Natural killer cell (primary cell): ENCODE data around the gene NID1. TPM values are rescaled to one million over a fixed set of nuclear protein-coding genes. Genes with fewer than 3 reads are reported as not detected.
"Not testable (repeated sequence)": the region's sequence is repeated elsewhere in the genome, so short reads cannot be mapped to it uniquely, and the experiment has no call there.

ENCODE experiments used
- ATAC-seq, 3 donors: fragments of 150-1000 bp in 2 of 3; fragments of 200-7000 bp in 1 of 3; cut with Tn5 transposase; 1 replicate in 1 of 3; 2 replicates in 2 of 3; pipeline ENCODE4 v1.10.0; 2021; ENCODE audit warnings: mild to moderate bottlenecking in 2 of 3, moderate library complexity in 2 of 3
- DNase-seq, 2 donors: peaks; one replicate each; pipeline versions ENCODE4 v3.0.0 to v3.0.0-alpha.2; 2013 to 2021; ENCODE audit warnings: mixed read lengths in 1 of 2
- H3K27ac ChIP-seq: one replicate; pipeline ENCODE4 v1.5.1; 2013; ENCODE audit warnings: mild to moderate bottlenecking, low read length
- H3K27me3 ChIP-seq: one replicate; pipeline ENCODE4 v1.6.1; 2013; ENCODE audit warnings: low read length; ENCODE audit not compliant: control insufficient read depth, insufficient read depth
- H3K36me3 ChIP-seq: one replicate; pipeline ENCODE4 v1.6.1; 2013; ENCODE audit warnings: low read length; ENCODE audit not compliant: control insufficient read depth, insufficient read depth
- H3K4me1 ChIP-seq: one replicate; pipeline ENCODE4 v1.6.1; 2013; ENCODE audit warnings: low read length; ENCODE audit not compliant: control insufficient read depth, insufficient read depth
- H3K4me3 ChIP-seq: one replicate; pipeline ENCODE4 v1.5.1; 2013; ENCODE audit warnings: low read length
- H3K9me3 ChIP-seq: one replicate; pipeline ENCODE4 v1.6.1; 2013; ENCODE audit warnings: low read length; ENCODE audit not compliant: control insufficient read depth, insufficient read depth
- H3K27ac Mint-ChIP-seq, 2 donors: one replicate each; pipeline ENCODE4 v1.8.0; 2022; ENCODE audit warnings: mild to moderate bottlenecking in 2 of 2, mixed read lengths in 2 of 2, moderate library complexity in 1 of 2
- H3K27me3 Mint-ChIP-seq, 2 donors: one replicate each; pipeline ENCODE4 v1.8.0; 2022; ENCODE audit warnings: low read depth in 2 of 2, mixed read lengths in 2 of 2
- H3K36me3 Mint-ChIP-seq: one replicate; pipeline ENCODE4 v1.8.0; 2022; ENCODE audit warnings: mixed read lengths
- H3K4me1 Mint-ChIP-seq, 2 donors: one replicate each; pipeline ENCODE4 v1.8.0; 2022; ENCODE audit warnings: mixed read lengths in 2 of 2
- H3K4me3 Mint-ChIP-seq: one replicate; pipeline ENCODE4 v1.8.0; 2022; ENCODE audit warnings: mild to moderate bottlenecking, moderate library complexity, mixed read lengths
- H3K9me3 Mint-ChIP-seq, 2 donors: one replicate each; pipeline ENCODE4 v1.8.0; 2022; ENCODE audit warnings: mixed read lengths in 2 of 2
- WGBS: methylation state at CpG from one replicate; pipeline ENCODE4 v1.1.7; 2013; ENCODE audit warnings: missing lambda C conversion rate; ENCODE audit not compliant: insufficient coverage; 5-methylcytosine and 5-hydroxymethylcytosine counted together
- intact Hi-C: fragments of 100-400 bp; cut with micrococcal nuclease; formaldehyde crosslinking; loops from one replicate; pipeline ENCODE4 v1.14.2; 2022
- total RNA-seq, 4 donors: library from RNA; stranded (reverse); fragments of 120-200 nt in 1 of 4; gene quantifications; one replicate each; pipeline versions ENCODE4 v1.2.3 to v1.2.4, GENCODE V29; 2013 to 2022
- TF ChIP-seq, protein P1 (sequence below): fragments of 200-600 bp; IDR thresholded peaks from one replicate; pipeline ENCODE4 v1.8.0; 2022; ENCODE audit warnings: antibody characterized with exemption

NID1 gene
- total RNA-seq, 3 donors from 2014 or later (not counting 1 experiment from before 2014, with no cell fraction given) = 0.32 to 0.92 (median 0.85) TPM

- H3K9me3 ChIP-seq = no peaks in the 10 kb centered on the region
- WGBS = 92% methylated on average over 15 of the region's 15 CpGs
- no peak overlapping the region for H3K4me3 ChIP-seq
- no peaks in the 10 kb centered on the region for H3K27me3 ChIP-seq
- TF ChIP-seq, protein P1, sequence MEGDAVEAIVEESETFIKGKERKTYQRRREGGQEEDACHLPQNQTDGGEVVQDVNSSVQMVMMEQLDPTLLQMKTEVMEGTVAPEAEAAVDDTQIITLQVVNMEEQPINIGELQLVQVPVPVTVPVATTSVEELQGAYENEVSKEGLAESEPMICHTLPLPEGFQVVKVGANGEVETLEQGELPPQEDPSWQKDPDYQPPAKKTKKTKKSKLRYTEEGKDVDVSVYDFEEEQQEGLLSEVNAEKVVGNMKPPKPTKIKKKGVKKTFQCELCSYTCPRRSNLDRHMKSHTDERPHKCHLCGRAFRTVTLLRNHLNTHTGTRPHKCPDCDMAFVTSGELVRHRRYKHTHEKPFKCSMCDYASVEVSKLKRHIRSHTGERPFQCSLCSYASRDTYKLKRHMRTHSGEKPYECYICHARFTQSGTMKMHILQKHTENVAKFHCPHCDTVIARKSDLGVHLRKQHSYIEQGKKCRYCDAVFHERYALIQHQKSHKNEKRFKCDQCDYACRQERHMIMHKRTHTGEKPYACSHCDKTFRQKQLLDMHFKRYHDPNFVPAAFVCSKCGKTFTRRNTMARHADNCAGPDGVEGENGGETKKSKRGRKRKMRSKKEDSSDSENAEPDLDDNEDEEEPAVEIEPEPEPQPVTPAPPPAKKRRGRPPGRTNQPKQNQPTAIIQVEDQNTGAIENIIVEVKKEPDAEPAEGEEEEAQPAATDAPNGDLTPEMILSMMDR = no peak
- Mint-ChIP-seq H3K4me1 (peaks cover 5% of the 10 kb centered on the region in 2 donors), H3K27me3 (peaks cover 0 to 3% of the 10 kb centered on the region in 2 donors), H3K9me3 (no peaks in the 10 kb centered on the region), H3K36me3 (no peaks in the 10 kb centered on the region), H3K27ac (no peak overlapping the region), H3K4me3 (no peak overlapping the region)
- H3K36me3 ChIP-seq = no peaks in the 10 kb centered on the region
- H3K4me1 ChIP-seq = peaks cover 3% of the 10 kb centered on the region
- no peak overlapping the region for H3K27ac ChIP-seq
- DNase-seq (no peak), ATAC-seq (no peak)
- intact Hi-C loops = loop anchor here (5.0 to 10.0 kb wide), 2 partner anchors 664 to 1462 kb away; no protein-coding TSS in a partner anchor
Measured at GRCh38 chr1:236100799-236101198, 35.9 kb upstream of the NID1 start.

DNA sequence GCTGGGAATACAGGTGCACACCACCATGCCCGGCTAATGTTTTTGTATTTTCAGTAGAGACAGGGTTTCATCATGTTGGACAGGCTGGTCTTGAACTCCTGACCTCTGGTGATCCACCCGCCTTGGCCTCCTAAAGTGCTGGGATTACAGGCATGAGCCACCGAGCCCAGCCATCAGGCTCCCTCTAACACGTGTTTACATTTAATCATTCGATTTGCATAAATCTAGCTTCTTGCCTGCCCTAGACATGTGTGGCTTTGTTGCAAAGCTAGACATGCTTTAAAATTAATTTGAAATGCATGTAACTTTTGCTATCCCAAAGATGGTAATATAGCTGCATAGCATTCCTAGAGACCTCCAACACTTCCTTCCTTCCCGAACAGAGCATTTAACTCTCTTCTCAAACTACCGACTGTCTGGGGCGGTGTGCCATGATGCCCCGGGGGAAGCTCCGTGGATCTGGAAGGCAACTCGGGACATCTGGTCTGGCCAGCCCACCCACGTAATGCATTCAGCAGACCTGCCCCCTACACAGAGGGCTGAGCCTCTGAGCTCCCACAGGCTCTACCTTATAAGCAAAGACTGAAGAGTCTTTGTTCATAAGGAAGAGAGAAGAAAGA is 34.6 kb upstream of the NID1 start:
- Mint-ChIP-seq H3K4me1 (peaks cover 5% of the 10 kb centered on the region in 2 donors), H3K4me3 (no peak overlapping the region), H3K36me3 (no peaks in the 10 kb centered on the region), H3K9me3 (no peaks in the 10 kb centered on the region), H3K27me3 (peaks cover 4% of the 10 kb centered on the region in 2 donors), H3K27ac (no peak overlapping the region)
- TF ChIP-seq, protein P1 = no peak
- Histone ChIP-seq H3K9me3 (no peaks in the 10 kb centered on the region), H3K27ac (no peak overlapping the region), H3K4me1 (peaks cover 3% of the 10 kb centered on the region), H3K4me3 (no peak overlapping the region), H3K36me3 (no peaks in the 10 kb centered on the region), H3K27me3 (no peaks in the 10 kb centered on the region)
- ATAC-seq (no peak), DNase-seq (no peak)
- intact Hi-C loops = no loop called here
- 86% methylated on average over 12 of the region's 12 CpGs for WGBS

DNA sequence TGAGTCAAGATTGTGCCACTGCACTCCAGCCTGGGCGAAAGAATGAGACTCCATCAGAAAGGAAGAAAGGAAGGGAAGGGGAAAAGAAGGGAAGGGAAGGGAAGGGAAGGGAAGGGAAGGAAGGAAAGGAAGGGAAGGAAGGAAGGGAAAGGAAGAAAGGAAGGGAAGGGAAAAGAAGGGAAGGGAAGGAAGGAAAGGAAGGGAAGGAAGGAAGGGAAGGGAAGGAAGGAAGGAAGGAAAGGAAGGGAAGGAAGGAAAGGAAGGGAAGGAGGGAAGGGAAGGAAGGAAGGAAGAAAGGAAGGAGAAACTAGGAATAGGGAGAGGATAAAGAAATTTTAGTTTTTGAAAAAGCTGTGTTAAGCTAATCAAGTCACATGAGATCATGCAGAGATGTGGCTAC is 33.4 kb upstream of the NID1 start:
- H3K27me3 Mint-ChIP-seq = peaks cover 12 to 15% of the 10 kb centered on the region in 2 donors
- intact Hi-C loops = no loop called here
- no peaks in the 10 kb centered on the region for H3K9me3 Mint-ChIP-seq
- H3K36me3 Mint-ChIP-seq = no peaks in the 10 kb centered on the region
- ATAC-seq = no peak
- Histone ChIP-seq H3K4me1 (no peaks in the 10 kb centered on the region), H3K4me3 (no peak overlapping the region), H3K36me3 (no peaks in the 10 kb centered on the region), H3K27me3 (no peaks in the 10 kb centered on the region), H3K27ac (no peak overlapping the region), H3K9me3 (no peaks in the 10 kb centered on the region)
- TF ChIP-seq, protein P1 = no peak
- H3K4me3 Mint-ChIP-seq = no peak overlapping the region
- WGBS = 71% methylated on average over 1 of the region's 1 CpG
- no peak overlapping the region for H3K27ac Mint-ChIP-seq
- DNase-seq = no peak
- no peaks in the 10 kb centered on the region for H3K4me1 Mint-ChIP-seq

DNA sequence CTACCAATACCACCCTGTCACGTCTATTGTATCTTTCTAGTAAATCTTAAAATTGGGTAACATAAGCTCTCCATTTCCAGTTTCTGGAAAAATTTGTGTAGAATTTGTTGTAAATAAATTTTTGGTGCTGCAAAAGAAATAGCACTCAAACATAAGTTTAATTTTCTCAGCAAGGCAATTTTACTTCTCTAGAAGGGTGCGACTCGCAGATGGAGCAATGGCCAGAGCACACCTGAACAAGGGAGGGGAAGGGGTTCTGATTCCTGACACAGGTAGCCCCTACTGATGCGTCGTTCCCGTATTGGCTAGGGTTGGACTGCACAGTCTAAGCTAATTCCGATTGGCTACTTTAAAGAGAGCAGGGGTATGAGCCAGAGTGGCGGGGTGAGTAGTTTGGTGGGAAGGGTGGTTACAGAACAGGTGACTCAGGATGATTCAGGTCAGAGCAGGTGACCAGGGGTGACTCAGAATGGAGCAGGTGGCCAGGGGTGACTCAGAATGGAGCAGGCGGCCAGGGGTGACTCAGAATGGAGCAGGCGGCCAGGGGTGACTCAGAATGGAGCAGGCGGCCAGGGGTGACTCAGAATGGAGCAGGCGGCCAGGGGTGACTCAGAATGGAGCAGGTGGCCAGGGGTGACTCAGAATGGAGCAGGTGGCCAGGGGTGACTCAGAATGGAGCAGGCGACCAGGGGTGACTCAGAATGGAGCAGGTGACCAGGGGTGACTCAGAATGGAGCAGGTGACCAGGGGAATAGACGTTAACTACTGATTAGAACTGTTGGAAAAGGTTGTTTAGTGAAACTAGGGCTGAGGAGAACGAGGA is 32.0 kb upstream of the NID1 start:
- H3K4me1 Mint-ChIP-seq, H3K36me3 ChIP-seq, H3K4me3 ChIP-seq, H3K27me3 ChIP-seq, H3K27ac ChIP-seq, intact Hi-C loops, H3K4me3 Mint-ChIP-seq, H3K36me3 Mint-ChIP-seq, H3K9me3 ChIP-seq, H3K9me3 Mint-ChIP-seq, H3K4me1 ChIP-seq: not testable (repeated sequence)
- WGBS = 71% methylated on average over 14 of the region's 15 CpGs
- Mint-ChIP-seq H3K27ac (peak overlapping the region in 1 of 2 donors; percentile 28), H3K27me3 (peaks cover 12 to 15% of the 10 kb centered on the region in 2 donors)
- DNase-seq = peak; percentile 75 to 80
- peak in 1 of 3 donors; percentile 34 for ATAC-seq
